ENCODE results near the gene P2RX6.
"Not testable (repeated sequence)": the region's sequence is repeated elsewhere in the genome, so short reads cannot be mapped to it uniquely, and the experiment has no call there.

Gene P2RX6

GRCh38 chr22:21034989-21035388 is 20.0 kb downstream of the P2RX6 start:
- DNase-seq = no peak

GRCh38 chr22:21038405-21038804 is 23.4 kb downstream of the P2RX6 start:
- DNase-seq = no peak

GRCh38 chr22:21039158-21039557 is 24.2 kb downstream of the P2RX6 start:
- DNase-seq = not testable (repeated sequence)

- DNase-seq = no peak
Measured at GRCh38 chr22:21041937-21042336, 27.0 kb downstream of the P2RX6 start.

GRCh38 chr22:21042978-21043859 is 28.3 kb downstream of the P2RX6 start:
- DNase-seq = no peak

GRCh38 chr22:21043860-21044535 is 29.0 kb downstream of the P2RX6 start:
- DNase-seq = no peak

GRCh38 chr22:21044931-21045584 is 30.1 kb downstream of the P2RX6 start:
- DNase-seq = no peak

- DNase-seq = peak; percentile 92
Measured at GRCh38 chr22:21045585-21046294, 30.8 kb downstream of the P2RX6 start, which contains the start of gene LRRC74B. Gene LRRC74B (plus strand): TSS chr22:21045946. CDS start chr22:21045987, 41 bp downstream.

GRCh38 chr22:21047035-21047661 is 32.2 kb downstream of the P2RX6 start:
- DNase-seq = no peak

- DNase-seq = peak; percentile 51
Measured at GRCh38 chr22:21047730-21048129, 32.8 kb downstream of the P2RX6 start.

GRCh38 chr22:21048448-21048847 is 33.5 kb downstream of the P2RX6 start:
- not testable (repeated sequence) for DNase-seq

- not testable (repeated sequence) for DNase-seq
Measured at GRCh38 chr22:21048965-21049364, 34.0 kb downstream of the P2RX6 start.

GRCh38 chr22:21051145-21051830 is 36.3 kb downstream of the P2RX6 start:
- DNase-seq = no peak

GRCh38 chr22:21051831-21052400 is 37.0 kb downstream of the P2RX6 start:
- no peak for DNase-seq

- no peak for DNase-seq
Measured at GRCh38 chr22:21052715-21053459, 37.9 kb downstream of the P2RX6 start.

- no peak for DNase-seq
Measured at GRCh38 chr22:21054046-21054713, 39.2 kb downstream of the P2RX6 start.

- DNase-seq = no peak
Measured at GRCh38 chr22:21054714-21055563, 40.0 kb downstream of the P2RX6 start.

GRCh38 chr22:21055564-21055834 is 40.5 kb downstream of the P2RX6 start:
- DNase-seq = no peak

- no peak for DNase-seq
Measured at GRCh38 chr22:21055880-21056319, 40.9 kb downstream of the P2RX6 start.

All from NCI-H1092 (cell line).